LNCAP (cell line): ENCODE data around the gene FBXL2.

Experiments
- CTCF ChIP-seq: fragments of 450-650 bp; IDR thresholded peaks from 2 replicates; pipeline ENCODE4 v1.5.1; 2017; ENCODE audit warnings: mild to moderate bottlenecking

Gene FBXL2

DNA sequence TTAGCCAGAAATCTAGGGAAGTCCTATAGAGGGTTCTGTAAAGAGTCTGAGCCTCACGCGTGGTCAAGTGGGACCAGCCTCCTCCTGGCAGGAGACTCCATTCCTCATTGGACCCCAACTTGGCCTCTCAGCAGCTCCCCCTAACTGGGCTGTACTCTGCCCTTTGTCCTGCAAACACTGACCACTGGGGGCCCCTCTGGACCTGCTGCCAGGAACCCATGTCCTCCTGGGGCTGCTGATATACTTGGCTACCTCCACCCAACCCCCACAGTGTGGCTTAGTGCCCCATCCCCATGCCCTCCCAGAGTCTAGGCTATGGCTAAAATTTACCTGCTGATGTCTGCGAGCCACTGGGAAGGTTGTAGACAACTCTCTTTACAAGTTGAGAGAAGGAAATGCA, 100.2 kb downstream of the FBXL2 start:
- no peak for TF ChIP-seq CTCF

DNA sequence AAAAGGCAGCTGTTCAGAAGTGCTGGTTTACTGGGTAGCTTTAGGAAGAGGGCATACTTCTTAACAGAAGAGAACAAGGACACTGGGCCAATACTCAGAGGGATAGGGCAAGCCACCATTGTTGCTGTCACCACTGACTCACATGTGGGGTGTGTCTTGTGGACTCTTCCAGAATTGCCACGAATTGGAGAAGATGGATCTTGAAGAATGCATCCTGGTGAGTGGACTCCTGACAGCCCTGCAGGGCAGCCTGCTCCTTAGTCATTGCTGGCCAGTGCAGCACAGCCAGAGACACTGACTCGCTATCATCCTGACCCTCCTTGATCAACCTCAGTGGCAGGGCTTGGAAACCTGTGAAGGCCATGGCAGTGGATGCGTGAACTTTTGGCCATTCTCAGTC, 100.7 kb downstream of the FBXL2 start:
- TF ChIP-seq CTCF = no peak

GRCh38 chr3:33380653-33381052, 103.4 kb downstream of the FBXL2 start:
- no peak for TF ChIP-seq CTCF

GRCh38 chr3:33383951-33384350, 106.7 kb downstream of the FBXL2 start:
- no peak for TF ChIP-seq CTCF

GRCh38 chr3:33385423-33385822, 108.2 kb downstream of the FBXL2 start:
- TF ChIP-seq CTCF = no peak

DNA sequence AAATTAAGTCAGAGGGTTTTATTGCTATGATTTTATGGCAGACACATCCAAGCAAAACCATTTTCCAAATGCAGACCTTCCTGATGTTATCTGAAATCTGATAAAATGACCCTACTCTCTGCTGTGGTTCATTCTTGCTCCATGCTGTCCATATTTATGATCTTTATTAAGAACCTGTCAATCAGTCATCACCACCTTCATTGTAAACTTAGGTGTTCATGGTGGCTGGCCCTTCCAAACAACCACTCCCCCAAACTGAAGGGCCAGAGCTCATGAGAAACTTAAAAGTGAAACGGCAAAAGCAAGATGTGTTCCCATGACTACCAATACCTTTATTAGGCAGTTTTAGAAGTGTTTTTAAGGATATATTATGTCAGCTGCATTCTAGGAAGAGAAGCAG, 109.4 kb downstream of the FBXL2 start:
- no peak for TF ChIP-seq CTCF

GRCh38 chr3:33388374-33389100, 111.3 kb downstream of the FBXL2 start:
- TF ChIP-seq CTCF = no peak

DNA sequence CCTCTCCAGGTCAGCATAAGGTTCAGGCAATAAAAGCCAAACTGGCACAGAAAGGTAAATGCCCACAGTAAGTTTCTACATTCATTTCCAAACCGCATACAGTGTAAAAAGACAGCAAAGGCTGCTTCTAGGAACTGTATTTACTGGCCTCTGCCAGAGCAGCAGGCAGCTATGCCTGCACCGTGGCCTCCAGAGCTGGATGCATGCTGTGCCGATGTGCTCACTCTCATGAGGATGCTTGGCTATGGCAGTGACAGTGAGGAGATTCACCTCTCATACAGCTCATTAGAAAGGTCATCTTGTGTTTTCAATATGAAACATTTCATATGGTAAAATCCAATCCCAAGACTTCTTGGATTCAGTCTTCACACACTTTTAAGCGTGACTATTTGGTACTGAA, 112.7 kb downstream of the FBXL2 start:
- no peak for TF ChIP-seq CTCF
